Measurements from ENCODE around the gene VMP1.
"Not testable (repeated sequence)": the region's sequence is repeated elsewhere in the genome, so short reads cannot be mapped to it uniquely, and the experiment has no call there.

The VMP1 gene

GRCh38 chr17:59827721-59828477 is 120.4 kb downstream of the VMP1 start:
- Histone ChIP-seq H3K27ac (ENCODE audit: low read length) (peak overlapping the region; percentile 37), H3K9me3 (ENCODE audit: control insufficient read depth in 2 of 2, low read length in 2 of 2) (no peaks in the 10 kb centered on the region), H3K27me3 (ENCODE audit: control insufficient read depth in 1 of 2, insufficient read depth in 2 of 2, low read length in 2 of 2) (no peaks in the 10 kb centered on the region), H3K4me1 (ENCODE audit: control insufficient read depth, insufficient read depth, low read length) (peaks cover 21% of the 10 kb centered on the region), H3K4me3 (ENCODE audit: low read length in 2 of 2) (no peak overlapping the region), H3K9ac (ENCODE audit: low read length in 2 of 2) (peak overlapping the region in 1 of 2 donors; percentile 42), H3K36me3 (ENCODE audit: control insufficient read depth in 2 of 2, insufficient read depth in 2 of 2, low read length in 2 of 2) (no peaks in the 10 kb centered on the region)

DNA sequence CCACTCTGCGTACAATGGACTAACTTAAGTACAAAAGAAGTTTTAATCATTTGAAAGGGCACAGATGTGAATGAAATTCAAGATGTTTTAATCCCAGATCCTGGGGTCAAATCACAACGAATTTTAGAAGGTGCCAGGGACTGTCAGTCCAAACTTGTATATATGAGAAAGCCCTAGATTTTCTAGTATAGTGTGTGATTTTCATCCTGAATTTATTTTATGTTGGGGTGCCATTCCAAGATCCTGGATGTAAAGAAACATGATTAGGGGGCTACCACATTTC is 121.0 kb downstream of the VMP1 start:
- no peaks in the 10 kb centered on the region for H3K9me3 ChIP-seq (ENCODE audit: control insufficient read depth in 2 of 2, low read length in 2 of 2)
- H3K4me1 ChIP-seq (ENCODE audit: control insufficient read depth, insufficient read depth, low read length) = peaks cover 21% of the 10 kb centered on the region
- no peak overlapping the region for H3K4me3 ChIP-seq (ENCODE audit: low read length in 2 of 2)
- H3K27me3 ChIP-seq (ENCODE audit: control insufficient read depth in 1 of 2, insufficient read depth in 2 of 2, low read length in 2 of 2) = no peaks in the 10 kb centered on the region
- no peaks in the 10 kb centered on the region for H3K36me3 ChIP-seq (ENCODE audit: control insufficient read depth in 2 of 2, insufficient read depth in 2 of 2, low read length in 2 of 2)
- peak overlapping the region; percentile 37 for H3K27ac ChIP-seq (ENCODE audit: low read length)
- peak overlapping the region in 1 of 2 donors; percentile 44 for H3K9ac ChIP-seq (ENCODE audit: low read length in 2 of 2)

DNA sequence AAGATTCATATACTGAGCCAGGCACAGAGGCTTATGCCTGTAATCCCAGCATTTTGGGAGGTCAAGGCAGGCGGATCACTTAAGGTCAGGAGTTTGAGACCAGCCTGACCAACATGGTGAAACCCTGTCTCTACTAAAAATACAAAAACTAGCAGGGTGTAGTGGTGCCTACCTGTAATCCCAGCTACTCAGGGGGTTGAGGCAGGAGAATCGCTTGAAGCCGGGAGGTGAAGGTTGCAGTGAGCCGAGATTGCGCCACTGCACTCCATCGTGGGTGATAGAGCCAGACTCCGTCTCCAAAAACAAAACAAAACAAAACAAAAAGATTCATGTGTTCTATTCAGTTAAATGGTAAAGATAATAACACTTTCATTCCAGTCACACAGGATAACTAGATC is 121.4 kb downstream of the VMP1 start:
- H3K27me3 ChIP-seq (ENCODE audit: control insufficient read depth in 1 of 2, insufficient read depth in 2 of 2, low read length in 2 of 2); H3K36me3 ChIP-seq (ENCODE audit: control insufficient read depth in 2 of 2, insufficient read depth in 2 of 2, low read length in 2 of 2); H3K4me3 ChIP-seq (ENCODE audit: low read length in 2 of 2); H3K9me3 ChIP-seq (ENCODE audit: control insufficient read depth in 2 of 2, low read length in 2 of 2): not testable (repeated sequence)
- H3K4me1 ChIP-seq (ENCODE audit: control insufficient read depth, insufficient read depth, low read length) = peaks cover 21% of the 10 kb centered on the region
- H3K27ac ChIP-seq (ENCODE audit: low read length) = peak overlapping the region; percentile 37
- peak overlapping the region; percentile 3 to 44 for H3K9ac ChIP-seq (ENCODE audit: low read length in 2 of 2)

DNA sequence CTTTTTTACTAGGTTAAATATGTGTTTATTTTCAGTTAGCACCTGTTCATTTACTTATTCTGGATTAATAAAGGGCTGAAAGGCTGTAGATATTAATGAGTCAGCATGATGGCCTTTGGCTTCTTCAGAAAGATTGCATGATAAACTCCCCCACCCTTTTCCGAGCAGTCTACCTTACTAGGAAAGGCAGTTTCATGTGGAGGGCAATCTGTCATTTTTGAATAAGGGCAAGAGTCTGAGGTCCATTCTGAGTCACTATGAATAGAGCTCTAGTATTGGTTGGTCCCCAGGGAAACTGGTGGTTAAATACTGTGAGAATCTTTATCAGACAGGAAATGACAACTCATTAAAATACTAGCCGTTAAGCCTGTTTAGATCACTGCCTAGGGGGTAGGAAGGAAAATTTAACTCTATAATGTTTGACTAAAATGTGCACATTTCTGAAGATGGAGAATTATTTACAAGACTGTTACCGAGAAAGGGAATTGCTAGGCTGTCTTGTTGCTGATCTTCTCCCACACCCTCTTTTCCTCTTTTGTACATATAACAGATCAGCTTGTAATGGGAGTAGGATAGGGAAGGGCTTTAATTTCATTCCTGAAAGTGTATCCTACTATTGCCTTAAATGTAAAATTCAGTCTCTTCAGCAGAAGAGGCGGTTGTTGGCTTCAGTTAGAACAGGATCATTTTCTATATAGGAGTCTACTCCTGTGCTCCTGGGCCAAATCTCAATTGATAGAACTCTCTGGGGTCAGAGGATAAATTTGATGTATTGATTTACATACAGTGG is 122.0 kb downstream of the VMP1 start:
- Histone ChIP-seq H3K4me1 (ENCODE audit: control insufficient read depth, insufficient read depth, low read length) (peaks cover 21% of the 10 kb centered on the region), H3K27ac (ENCODE audit: low read length) (peak overlapping the region; percentile 37), H3K9ac (ENCODE audit: low read length in 2 of 2) (peak overlapping the region; percentile 3 to 51), H3K27me3 (ENCODE audit: control insufficient read depth in 1 of 2, insufficient read depth in 2 of 2, low read length in 2 of 2) (no peaks in the 10 kb centered on the region), H3K9me3 (ENCODE audit: control insufficient read depth in 2 of 2, low read length in 2 of 2) (no peaks in the 10 kb centered on the region), H3K36me3 (ENCODE audit: control insufficient read depth in 2 of 2, insufficient read depth in 2 of 2, low read length in 2 of 2) (no peaks in the 10 kb centered on the region), H3K4me3 (ENCODE audit: low read length in 2 of 2) (no peak overlapping the region)

DNA sequence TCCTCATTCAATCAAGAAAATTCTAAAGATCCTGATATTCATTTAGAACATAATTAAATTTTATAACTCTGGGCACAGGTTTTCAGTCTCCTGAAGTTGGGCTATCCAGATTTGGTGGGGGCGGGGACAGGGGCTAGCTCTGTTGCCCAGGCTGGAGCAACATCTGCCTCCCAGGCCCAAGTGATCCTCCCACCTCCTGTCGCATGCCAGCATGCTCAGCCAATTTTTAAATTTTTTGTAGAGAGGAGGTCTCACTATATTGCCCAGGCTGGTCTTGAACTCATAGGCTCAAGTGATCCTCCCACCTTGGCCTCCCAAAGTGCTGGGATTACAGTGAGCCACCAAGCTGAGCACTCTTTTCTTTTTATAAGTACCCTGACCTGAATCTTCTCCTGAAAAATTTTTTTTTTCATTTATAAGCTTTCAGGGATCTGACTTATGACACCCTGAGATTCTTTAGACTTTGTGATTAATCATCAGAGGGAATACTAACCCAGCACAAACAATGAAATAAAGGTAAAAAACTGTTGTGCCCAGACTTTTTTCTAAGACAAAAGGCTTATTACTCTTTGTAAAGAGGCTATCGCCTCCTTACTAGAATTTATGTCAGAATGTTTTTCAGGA is 122.7 kb downstream of the VMP1 start:
- peak overlapping the region; percentile 37 for H3K27ac ChIP-seq (ENCODE audit: low read length)
- no peak overlapping the region for H3K4me3 ChIP-seq (ENCODE audit: low read length in 2 of 2)
- H3K4me1 ChIP-seq (ENCODE audit: control insufficient read depth, insufficient read depth, low read length) = peaks cover 20% of the 10 kb centered on the region
- no peaks in the 10 kb centered on the region for H3K9me3 ChIP-seq (ENCODE audit: control insufficient read depth in 2 of 2, low read length in 2 of 2)
- H3K36me3 ChIP-seq (ENCODE audit: control insufficient read depth in 2 of 2, insufficient read depth in 2 of 2, low read length in 2 of 2) = no peaks in the 10 kb centered on the region
- peak overlapping the region in 1 of 2 donors; percentile 51 for H3K9ac ChIP-seq (ENCODE audit: low read length in 2 of 2)
- H3K27me3 ChIP-seq (ENCODE audit: control insufficient read depth in 1 of 2, insufficient read depth in 2 of 2, low read length in 2 of 2) = no peaks in the 10 kb centered on the region

DNA sequence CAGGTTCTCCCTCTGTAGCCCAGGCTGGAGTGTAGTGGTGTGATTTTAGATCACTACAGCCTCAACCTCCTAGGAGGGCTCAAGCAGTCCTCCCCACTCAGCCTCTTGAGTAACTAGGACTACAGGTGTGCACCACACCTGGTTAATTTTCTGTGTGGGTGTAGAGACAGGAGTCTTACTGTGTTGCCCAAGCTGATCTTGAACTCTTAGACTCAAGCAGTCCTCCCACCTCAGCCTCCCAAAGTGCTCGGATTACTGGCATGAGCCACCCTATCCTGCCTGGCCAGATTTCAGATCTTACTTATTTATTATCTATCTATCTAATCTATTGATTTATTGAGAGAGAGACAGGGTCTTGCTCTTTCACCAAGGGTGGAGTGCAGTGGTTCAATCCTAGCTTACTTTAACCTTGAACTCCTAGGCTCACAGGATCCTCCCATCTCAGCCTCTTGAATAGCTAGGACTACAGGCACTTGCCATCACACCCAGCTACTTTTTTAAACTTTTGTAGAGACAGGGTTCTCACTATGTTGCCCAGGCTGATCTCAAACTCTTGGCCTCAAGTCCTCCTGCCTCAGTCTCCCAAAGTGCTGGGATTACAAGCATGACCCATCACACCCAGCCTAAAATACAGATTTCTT is 123.5 kb downstream of the VMP1 start:
- H3K4me1 ChIP-seq (ENCODE audit: control insufficient read depth, insufficient read depth, low read length) = peaks cover 16% of the 10 kb centered on the region
- no peaks in the 10 kb centered on the region for H3K27me3 ChIP-seq (ENCODE audit: control insufficient read depth in 1 of 2, insufficient read depth in 2 of 2, low read length in 2 of 2)
- peak overlapping the region; percentile 49 for H3K27ac ChIP-seq (ENCODE audit: low read length)
- no peaks in the 10 kb centered on the region for H3K9me3 ChIP-seq (ENCODE audit: control insufficient read depth in 2 of 2, low read length in 2 of 2)
- peak overlapping the region in 1 of 2 donors; percentile 51 for H3K9ac ChIP-seq (ENCODE audit: low read length in 2 of 2)
- no peaks in the 10 kb centered on the region for H3K36me3 ChIP-seq (ENCODE audit: control insufficient read depth in 2 of 2, insufficient read depth in 2 of 2, low read length in 2 of 2)
- no peak overlapping the region for H3K4me3 ChIP-seq (ENCODE audit: low read length in 2 of 2)

GRCh38 chr17:59832883-59833379 is 125.5 kb downstream of the VMP1 start:
- H3K4me1 ChIP-seq (ENCODE audit: control insufficient read depth, insufficient read depth, low read length) = peaks cover 21% of the 10 kb centered on the region
- H3K27me3 ChIP-seq (ENCODE audit: control insufficient read depth in 1 of 2, insufficient read depth in 2 of 2, low read length in 2 of 2) = no peaks in the 10 kb centered on the region
- no peak overlapping the region for H3K4me3 ChIP-seq (ENCODE audit: low read length in 2 of 2)
- no peaks in the 10 kb centered on the region for H3K36me3 ChIP-seq (ENCODE audit: control insufficient read depth in 2 of 2, insufficient read depth in 2 of 2, low read length in 2 of 2)
- no peak overlapping the region for H3K27ac ChIP-seq (ENCODE audit: low read length)
- H3K9me3 ChIP-seq (ENCODE audit: control insufficient read depth in 2 of 2, low read length in 2 of 2) = no peaks in the 10 kb centered on the region
- no peak overlapping the region for H3K9ac ChIP-seq (ENCODE audit: low read length in 2 of 2)

- Histone ChIP-seq H3K4me1 (ENCODE audit: control insufficient read depth, insufficient read depth, low read length) (peaks cover 5% of the 10 kb centered on the region), H3K9me3 (ENCODE audit: control insufficient read depth in 2 of 2, low read length in 2 of 2) (no peaks in the 10 kb centered on the region), H3K4me3 (ENCODE audit: low read length in 2 of 2) (peak overlapping the region; percentile 87 to 100), H3K9ac (ENCODE audit: low read length in 2 of 2) (peak overlapping the region; percentile 99 to 100), H3K27me3 (ENCODE audit: control insufficient read depth in 1 of 2, insufficient read depth in 2 of 2, low read length in 2 of 2) (no peaks in the 10 kb centered on the region), H3K27ac (ENCODE audit: low read length) (peak overlapping the region; percentile 97), H3K36me3 (ENCODE audit: control insufficient read depth in 2 of 2, insufficient read depth in 2 of 2, low read length in 2 of 2) (peaks cover 6 to 28% of the 10 kb centered on the region in 2 donors)
Observed at GRCh38 chr17:59837308-59838051, 130.0 kb downstream of the VMP1 start.

DNA sequence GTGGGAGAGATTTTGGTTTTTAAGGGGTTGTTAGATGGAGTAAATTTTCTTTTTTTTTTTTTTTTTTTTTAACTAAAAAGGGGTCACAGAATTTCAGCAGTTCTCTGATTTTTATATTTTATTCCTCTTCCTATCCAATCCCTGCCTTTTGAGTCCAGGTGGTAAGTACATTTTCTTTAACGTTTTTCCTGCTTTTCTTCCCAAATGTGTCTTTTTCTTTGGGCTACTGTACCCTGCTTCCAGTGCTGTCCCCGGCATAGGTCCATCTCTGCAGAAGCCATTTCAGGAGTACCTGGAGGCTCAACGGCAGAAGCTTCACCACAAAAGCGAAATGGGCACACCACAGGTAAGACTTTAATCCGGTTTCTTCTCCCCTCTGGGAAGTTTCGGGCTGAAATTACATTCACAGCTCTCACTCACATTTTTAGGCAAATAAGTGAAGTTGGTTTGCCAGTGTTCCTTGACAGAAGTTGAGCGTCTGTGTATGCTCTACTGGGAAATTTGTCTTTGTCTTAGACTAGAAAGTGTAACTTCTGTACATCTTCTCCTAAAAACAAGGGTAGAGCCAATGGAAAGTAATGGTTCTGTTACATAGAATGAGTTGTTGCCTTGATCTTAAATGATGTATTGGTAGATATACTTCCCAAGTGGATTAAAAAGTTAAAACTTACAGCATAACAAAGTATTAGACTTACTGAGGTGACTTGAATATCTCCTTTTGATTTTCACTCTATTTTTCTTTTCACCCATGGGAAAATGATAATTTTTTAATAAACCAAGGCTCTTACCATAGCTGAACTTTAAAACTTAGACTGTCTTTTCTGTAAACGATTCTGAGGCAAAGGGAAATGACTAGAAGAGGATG is 130.8 kb downstream of the VMP1 start:
- Histone ChIP-seq H3K27ac (ENCODE audit: low read length) (peak overlapping the region; percentile 97), H3K4me1 (ENCODE audit: control insufficient read depth, insufficient read depth, low read length) (peaks cover 5% of the 10 kb centered on the region), H3K9me3 (ENCODE audit: control insufficient read depth in 2 of 2, low read length in 2 of 2) (no peaks in the 10 kb centered on the region), H3K36me3 (ENCODE audit: control insufficient read depth in 2 of 2, insufficient read depth in 2 of 2, low read length in 2 of 2) (peaks cover 6 to 28% of the 10 kb centered on the region in 2 donors), H3K4me3 (ENCODE audit: low read length in 2 of 2) (peak overlapping the region; percentile 87 to 100), H3K27me3 (ENCODE audit: control insufficient read depth in 1 of 2, insufficient read depth in 2 of 2, low read length in 2 of 2) (no peaks in the 10 kb centered on the region), H3K9ac (ENCODE audit: low read length in 2 of 2) (peak overlapping the region; percentile 99 to 100)
